Glomerular visceral epithelial cell (primary cell): ENCODE results near the gene MPHOSPH8.

Experiments used
- DNase-seq: peaks from one replicate; pipeline ENCODE4 v3.0.0-alpha.2; 2016; ENCODE audit errors: extremely low spot score

The MPHOSPH8 gene

GRCh38 chr13:19633479-19634255 lies at the start of gene MPHOSPH8:
Gene MPHOSPH8 (plus strand): TSS chr13:19633659. CDS start chr13:19633749, 90 bp downstream.
- peak; percentile 96 for DNase-seq

GRCh38 chr13:19586904-19587634 lies 46.4 kb upstream of the MPHOSPH8 start:
- DNase-seq, result peak; percentile 82

- peak; percentile 65 for DNase-seq
These were observed 45.7 kb upstream of the MPHOSPH8 start for GRCh38 chr13:19587635-19588300.

- no peak for DNase-seq
These were observed 44.1 kb upstream of the MPHOSPH8 start for GRCh38 chr13:19589312-19589711.

- DNase-seq, result no peak
These were observed 43.0 kb upstream of the MPHOSPH8 start for GRCh38 chr13:19590423-19590822.

GRCh38 chr13:19591864-19592263 lies 41.6 kb upstream of the MPHOSPH8 start:
- DNase-seq, result no peak

GRCh38 chr13:19592657-19593180 lies 40.7 kb upstream of the MPHOSPH8 start:
- no peak for DNase-seq

GRCh38 chr13:19596086-19596485 lies 37.4 kb upstream of the MPHOSPH8 start:
- no peak for DNase-seq

- DNase-seq, result peak; percentile 45
These were observed 36.5 kb upstream of the MPHOSPH8 start for GRCh38 chr13:19596960-19597361.

GRCh38 chr13:19597523-19597922 lies 35.9 kb upstream of the MPHOSPH8 start:
- DNase-seq, result peak; percentile 54

- peak; percentile 69 for DNase-seq
These were observed 31.4 kb upstream of the MPHOSPH8 start for GRCh38 chr13:19601749-19602725.

GRCh38 chr13:19604306-19604705 lies 29.2 kb upstream of the MPHOSPH8 start:
- DNase-seq, result no peak

GRCh38 chr13:19605161-19605955 lies 28.1 kb upstream of the MPHOSPH8 start:
- DNase-seq, result peak; percentile 56

GRCh38 chr13:19606152-19606551 lies 27.3 kb upstream of the MPHOSPH8 start:
- no peak for DNase-seq

- DNase-seq, result no peak
These were observed 26.7 kb upstream of the MPHOSPH8 start for GRCh38 chr13:19606737-19607136.

GRCh38 chr13:19607523-19608078 lies 25.9 kb upstream of the MPHOSPH8 start:
- DNase-seq, result no peak

- no peak for DNase-seq
These were observed 14.5 kb upstream of the MPHOSPH8 start for GRCh38 chr13:19618977-19619376.

- no peak for DNase-seq
These were observed 11.3 kb upstream of the MPHOSPH8 start for GRCh38 chr13:19622193-19622592.

- DNase-seq, result no peak
These were observed 9.2 kb upstream of the MPHOSPH8 start for GRCh38 chr13:19624265-19624664.

- no peak for DNase-seq
These were observed 462 bp upstream of the MPHOSPH8 start for GRCh38 chr13:19632915-19633478.
